H1 (cell line): ENCODE results near the gene KPNA4. TPM values are rescaled to one million over a fixed set of nuclear protein-coding genes. Genes with fewer than 3 reads are reported as not detected.

Experiments
- CTCF ChIA-PET: fragments of 300-600 bp; sonication (Branson Sonifier 250); formaldehyde crosslinking; loops from one replicate; lab custom pipeline; 2021; ENCODE audit not compliant: partially characterized antibody; lab: Charles Lee
- POLR2A ChIA-PET: fragments of 300-600 bp; sonication (Branson Sonifier 250); formaldehyde crosslinking; loops from one replicate; lab custom pipeline; 2021; ENCODE audit warnings: inconsistent platforms; ENCODE audit not compliant: partially characterized antibody; lab: Charles Lee
- DNase-seq, 2 experiments: peaks; one replicate each; pipeline versions ENCODE4 v3.0.0 to v3.0.0-alpha.2; 2010 to 2022; ENCODE audit warnings: low spot score in 2 of 2, low read depth in 1 of 2, mixed read lengths in 1 of 2
- FAIRE-seq: peaks from 2 replicates; lab custom pipeline; 2011; peaks lifted over from hg19 to GRCh38; lab: Jason Lieb, UNC
- H2AFZ ChIP-seq: 2 replicates; pipeline ENCODE4 v1.8.1; 2012; ENCODE audit warnings: low read length, inconsistent platforms
- H2AK5ac ChIP-seq: 2 replicates; pipeline ENCODE4 v1.6.1; 2013; ENCODE audit warnings: low read depth, low read length
- H2BK120ac ChIP-seq: replicated peaks from 2 replicates; pipeline ENCODE3; 2013; ENCODE audit warnings: low read depth, low read length, inconsistent platforms
- H2BK12ac ChIP-seq: 2 replicates; pipeline ENCODE4 v1.6.1; 2013; ENCODE audit warnings: low read depth, low read length
- H2BK15ac ChIP-seq: 2 replicates; pipeline ENCODE4 v1.6.1; 2013; ENCODE audit warnings: low read length
- H2BK20ac ChIP-seq: 2 replicates; pipeline ENCODE4 v1.6.1; 2013; ENCODE audit warnings: low read length
- H2BK5ac ChIP-seq: 2 replicates; pipeline ENCODE4 v1.6.1; 2013; ENCODE audit warnings: low read depth, low read length
- H3K14ac ChIP-seq: 2 replicates; pipeline ENCODE4 v1.6.1; 2013; ENCODE audit warnings: inconsistent platforms; ENCODE audit not compliant: insufficient read length
- H3K18ac ChIP-seq: 2 replicates; pipeline ENCODE4 v1.6.1; 2013; ENCODE audit warnings: low read length; ENCODE audit errors: extremely low read depth
- H3K23ac ChIP-seq: 2 replicates; pipeline ENCODE4 v1.6.1; 2013; ENCODE audit warnings: inconsistent platforms; ENCODE audit not compliant: insufficient read length
- H3K23me2 ChIP-seq: 2 replicates; pipeline ENCODE4 v1.6.1; 2013; ENCODE audit warnings: low read depth, low read length
- H3K27ac ChIP-seq: 2 replicates; pipeline ENCODE4 v1.6.1; 2011; ENCODE audit warnings: low read depth, low read length, inconsistent platforms
- H3K27me3 ChIP-seq, 4 experiments: replicated peaks in 1 of 4; 1 replicate in 1 of 4; 2 replicates in 3 of 4; pipeline versions ENCODE4 v1.6.1 to v1.8.1; 2011 to 2013; ENCODE audit warnings: low read length in 3 of 4, mild to moderate bottlenecking in 3 of 4, inconsistent platforms in 2 of 4, mixed read lengths in 2 of 4, moderate library complexity in 1 of 4; ENCODE audit not compliant: control insufficient read depth in 3 of 4, insufficient read depth in 3 of 4; ENCODE audit errors: extremely low read depth in 1 of 4
- H3K36me3 ChIP-seq, 4 experiments: 2 replicates each; pipeline versions ENCODE4 v1.6.1 to v1.8.1; 2011 to 2013; ENCODE audit warnings: mild to moderate bottlenecking in 4 of 4, low read length in 3 of 4, moderate library complexity in 2 of 4, control low read depth in 1 of 4, inconsistent platforms in 1 of 4; ENCODE audit not compliant: insufficient read depth in 4 of 4, control insufficient read depth in 2 of 4
- H3K4ac ChIP-seq: replicated peaks from 2 replicates; pipeline ENCODE3; 2013; ENCODE audit warnings: low read length, low read depth, mixed read lengths, inconsistent platforms; ENCODE audit not compliant: insufficient read length
- H3K4me1 ChIP-seq, 4 experiments: replicated peaks in 1 of 4; 1 replicate in 1 of 4; 2 replicates in 3 of 4; pipeline versions ENCODE4 v1.6.1 to v1.8.1; 2011 to 2013; ENCODE audit warnings: low read length in 3 of 4, inconsistent platforms in 2 of 4, mixed read lengths in 1 of 4; ENCODE audit not compliant: insufficient read depth in 4 of 4, control insufficient read depth in 3 of 4
- H3K4me2 ChIP-seq, 2 experiments: 2 replicates each; pipeline versions ENCODE4 v1.6.1 to v1.8.1; 2011 to 2013; ENCODE audit warnings: low read depth in 2 of 2, low read length in 2 of 2, control low read depth in 1 of 2, inconsistent platforms in 1 of 2, mild to moderate bottlenecking in 1 of 2; ENCODE audit not compliant: insufficient read depth in 1 of 2
- H3K4me3 ChIP-seq, 4 experiments: fragments of 200-600, 300-600 bp in 1 of 4; sonication (generic), shearing (Covaris generic), sonication (Bioruptor Twin) in 1 of 4; 2 replicates each; pipeline versions ENCODE4 v1.5.1 to v1.8.1; 2011 to 2016; ENCODE audit warnings: low read length in 4 of 4, low read depth in 3 of 4, control low read depth in 2 of 4, inconsistent platforms in 2 of 4, mild to moderate bottlenecking in 2 of 4, mixed read lengths in 1 of 4, moderate library complexity in 1 of 4; ENCODE audit not compliant: insufficient read depth in 2 of 4; ENCODE audit errors: extremely low read depth in 1 of 4
- H3K56ac ChIP-seq: replicated peaks from 2 replicates; pipeline ENCODE3; 2013; ENCODE audit warnings: low read depth, mild to moderate bottlenecking, mixed read lengths, low read length, inconsistent platforms; ENCODE audit not compliant: insufficient read length
- H3K79me1 ChIP-seq: 2 replicates; pipeline ENCODE4 v1.6.1; 2013; ENCODE audit warnings: low read depth, low read length, control low read depth
- H3K79me2 ChIP-seq, 2 experiments: 2 replicates each; pipeline versions ENCODE4 v1.6.1 to v1.8.1; 2012 to 2013; ENCODE audit warnings: low read length in 2 of 2, mild to moderate bottlenecking in 2 of 2, inconsistent platforms in 1 of 2; ENCODE audit not compliant: insufficient read depth in 2 of 2, control insufficient read depth in 1 of 2
- H3K9ac ChIP-seq, 4 experiments: replicated peaks in 1 of 4; 1 replicate in 1 of 4; 2 replicates in 3 of 4; pipeline versions ENCODE4 v1.6.1 to v1.8.1; 2011 to 2013; ENCODE audit warnings: low read depth in 3 of 4, low read length in 3 of 4, control low read depth in 2 of 4, mild to moderate bottlenecking in 2 of 4, moderate library complexity in 2 of 4, inconsistent platforms in 1 of 4; ENCODE audit errors: extremely low read depth in 1 of 4
- H3K9me3 ChIP-seq, 2 experiments: 2 replicates each; pipeline versions ENCODE4 v1.6.1 to v1.8.1; 2012 to 2013; ENCODE audit warnings: mild to moderate bottlenecking in 2 of 2, moderate library complexity in 2 of 2, control low read depth in 1 of 2, inconsistent platforms in 1 of 2, low read depth in 1 of 2, low read length in 1 of 2, mixed read lengths in 1 of 2; ENCODE audit not compliant: insufficient read depth in 2 of 2
- H4K20me1 ChIP-seq, 2 experiments: replicated peaks in 1 of 2; 2 replicates each; pipeline versions ENCODE3 to v1.8.1; 2011 to 2013; ENCODE audit warnings: inconsistent platforms in 2 of 2, low read length in 2 of 2, mild to moderate bottlenecking in 1 of 2; ENCODE audit not compliant: insufficient read depth in 2 of 2, control insufficient read depth in 1 of 2
- H4K5ac ChIP-seq: 2 replicates; pipeline ENCODE4 v1.6.1; 2013; ENCODE audit warnings: low read length, low read depth, mixed read lengths, inconsistent platforms; ENCODE audit not compliant: insufficient read length
- H4K8ac ChIP-seq: 2 replicates; pipeline ENCODE4 v1.8.0; 2013; ENCODE audit warnings: mild to moderate bottlenecking, moderate library complexity, low read length, inconsistent platforms; ENCODE audit not compliant: insufficient read depth; ENCODE audit errors: extremely low read depth
- H4K91ac ChIP-seq: replicated peaks from 2 replicates; pipeline ENCODE3; 2013; ENCODE audit warnings: low read length, mixed read lengths, inconsistent platforms; ENCODE audit not compliant: insufficient read length
- WGBS, 2 experiments: shearing (Covaris generic) in 1 of 2; methylation state at CpG; one replicate each; pipeline versions ENCODE4 v1.1.6 to v1.1.7; 2013 to 2015; ENCODE audit warnings: low lambda C conversion rate in 2 of 2, mixed read lengths in 2 of 2, inconsistent platforms in 1 of 2, low coverage in 1 of 2, missing lambda C conversion rate in 1 of 2; ENCODE audit not compliant: insufficient replicate concordance in 2 of 2, insufficient coverage in 1 of 2, insufficient read length in 1 of 2; ENCODE audit errors: extremely low coverage in 1 of 2, missing lambda C conversion rate in 1 of 2; 5-methylcytosine and 5-hydroxymethylcytosine counted together
- polyA plus RNA-seq, 7 experiments: library from polyadenylated mRNA; depleted of rRNA in 3 of 7; stranded (reverse) in 5 of 7; unstranded in 2 of 7; fragments of >200 nt in 5 of 7; fragments of 200-250 nt in 2 of 7; gene quantifications; 1 replicate in 5 of 7; 2 replicates in 1 of 7; 4 replicates in 1 of 7; pipeline versions ENCODE4 v1.2.1 to v1.2.3, GENCODE V29; 2011 to 2013; ENCODE audit warnings: missing spikeins in 2 of 7, mixed read lengths in 2 of 7
- total RNA-seq: library from RNA; stranded (reverse); fragmentation: NEBNext Ultra II Directional; extraction: Animal tissue kit (Norgen Biotek cat#: 25700); gene quantifications from 2 replicates; pipeline ENCODE4 v1.2.1, GENCODE V29; 2021

KPNA4 gene
- total and polyA plus RNA-seq, 2 of the 8 experiments (the other 6 are each of a cell fraction or from before 2014, with no cell fraction given), result 13.2 to 81.9 TPM

GRCh38 chr3:160486459-160486869 is 78.9 kb downstream of the KPNA4 start:
- no peaks in the 10 kb centered on the region for H3K27me3 ChIP-seq
- H3K9me3 ChIP-seq, result no peaks in the 10 kb centered on the region
- no peak overlapping the region for H2AFZ ChIP-seq
- H3K56ac ChIP-seq, result no peak overlapping the region
- DNase-seq, result no peak
- H3K9ac ChIP-seq, result no peak overlapping the region
- H4K5ac ChIP-seq, result no peak overlapping the region
- H3K79me1 ChIP-seq, result no peaks in the 10 kb centered on the region
- no peak overlapping the region for H2AK5ac ChIP-seq
- no peak overlapping the region for H3K4ac ChIP-seq
- H2BK120ac ChIP-seq, result no peak overlapping the region
- H4K8ac ChIP-seq, result no peak overlapping the region
- FAIRE-seq, result no peak
- no peak overlapping the region for H3K23ac ChIP-seq
- ChIA-PET CTCF (interaction anchor here (0.9 to 2.6 kb wide), 11 partner anchors 9 to 43 kb away, joined by 3 to 10 read pairs (median 3); no protein-coding TSS in a partner anchor), POLR2A (interaction anchor here (1.1 to 1.3 kb wide), 2 partner anchors 36 kb away, joined by 3 to 4 read pairs; partner anchors contain the start of gene TRIM59)
- no peak overlapping the region for H3K27ac ChIP-seq
- WGBS, 2 experiments, result 3% methylated on average over 2 of the region's 2 CpGs; no CpG with 5 or more reads in 1 of the 2 experiments
- no peak overlapping the region for H3K4me2 ChIP-seq
- H3K79me2 ChIP-seq, result no peaks in the 10 kb centered on the region
- H4K20me1 ChIP-seq, result no peaks in the 10 kb centered on the region
- no peaks in the 10 kb centered on the region for H3K36me3 ChIP-seq
- H3K14ac ChIP-seq, result no peak overlapping the region
- no peaks in the 10 kb centered on the region for H3K4me1 ChIP-seq
- no peak overlapping the region for H3K4me3 ChIP-seq
- no peak overlapping the region for H2BK20ac ChIP-seq
- H3K18ac ChIP-seq, result no peak overlapping the region
- no peaks in the 10 kb centered on the region for H3K23me2 ChIP-seq
- H2BK12ac ChIP-seq, result no peak overlapping the region
- no peak overlapping the region for H4K91ac ChIP-seq
- no peak overlapping the region for H2BK5ac ChIP-seq
- no peak overlapping the region for H2BK15ac ChIP-seq
